GM12872 (cell line): ENCODE results near the gene FAM110D.

Experiments
- CTCF ChIP-seq: IDR thresholded peaks from 3 replicates; pipeline ENCODE4 v1.5.1; 2011; ENCODE audit warnings: low read depth, mild to moderate bottlenecking, low read length, moderate library complexity; ENCODE audit not compliant: insufficient read depth

FAM110D gene

GRCh38 chr1:26119892-26120608 lies 38.8 kb upstream of the FAM110D start:
- TF ChIP-seq CTCF, result no peak

DNA sequence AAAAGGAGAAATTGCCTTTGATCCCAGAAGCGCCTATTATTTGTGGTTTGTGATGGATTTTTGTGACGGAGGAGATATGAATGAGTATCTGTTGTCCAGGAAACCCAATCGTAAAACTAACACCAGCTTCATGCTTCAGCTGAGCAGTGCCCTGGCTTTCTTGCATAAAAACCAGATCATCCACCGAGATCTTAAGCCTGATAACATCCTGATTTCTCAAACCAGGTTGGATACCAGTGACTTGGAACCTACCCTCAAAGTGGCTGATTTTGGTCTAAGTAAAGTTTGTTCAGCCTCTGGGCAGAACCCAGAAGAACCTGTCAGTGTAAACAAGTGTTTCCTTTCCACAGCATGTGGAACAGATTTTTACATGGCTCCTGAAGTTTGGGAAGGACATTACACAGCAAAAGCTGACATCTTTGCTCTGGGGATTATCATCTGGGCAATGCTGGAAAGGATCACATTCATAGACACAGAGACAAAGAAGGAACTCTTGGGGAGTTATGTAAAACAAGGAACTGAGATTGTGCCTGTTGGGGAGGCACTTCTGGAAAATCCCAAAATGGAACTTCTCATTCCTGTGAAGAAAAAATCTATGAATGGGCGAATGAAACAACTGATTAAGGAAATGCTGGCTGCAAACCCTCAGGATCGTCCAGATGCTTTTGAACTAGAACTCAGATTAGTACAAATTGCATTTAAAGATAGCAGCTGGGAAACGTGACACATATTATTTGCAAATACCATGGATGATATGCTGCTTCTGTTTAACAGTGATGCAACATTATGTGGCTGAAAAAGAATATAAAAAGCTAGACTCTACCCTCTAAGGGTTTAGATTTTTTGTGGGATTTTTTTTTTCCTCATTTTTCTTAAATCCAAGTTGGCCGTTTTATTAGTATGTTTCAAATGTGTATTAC lies 36.8 kb upstream of the FAM110D start:
- no peak for TF ChIP-seq CTCF

GRCh38 chr1:26122988-26123973 lies 35.6 kb upstream of the FAM110D start:
- no peak for TF ChIP-seq CTCF

- TF ChIP-seq CTCF, result no peak
These were observed 34.2 kb upstream of the FAM110D start for GRCh38 chr1:26124418-26125331.

DNA sequence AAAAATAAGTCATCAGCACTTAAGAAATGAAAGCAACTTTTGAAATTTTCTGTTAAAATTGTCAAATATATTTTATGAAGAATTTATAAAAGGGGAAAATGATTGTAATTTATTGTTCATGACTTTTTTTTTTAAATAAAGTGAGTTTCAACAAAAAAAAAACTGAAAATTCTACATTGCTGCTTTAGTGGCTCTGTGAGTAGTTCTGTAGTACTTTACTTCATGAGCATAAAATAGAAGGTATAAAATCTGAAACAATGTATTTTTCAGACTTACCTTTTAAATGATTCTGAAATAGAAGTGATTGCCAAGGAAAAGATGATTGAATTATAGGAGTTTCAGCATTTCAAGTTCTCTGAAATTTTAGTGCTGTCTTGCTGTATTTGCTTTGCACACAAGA lies 33.5 kb upstream of the FAM110D start:
- no peak for TF ChIP-seq CTCF

- TF ChIP-seq CTCF, result no peak
These were observed 32.9 kb upstream of the FAM110D start for GRCh38 chr1:26125946-26126320.
